HEK293T (cell line): ENCODE data around the gene FBXL19.

ENCODE experiments used
- ELF4 ChIP-seq: fragments of 450-650 bp; IDR thresholded peaks from 2 replicates; pipeline ENCODE4 v1.6.1; 2017; ENCODE audit warnings: antibody characterized with exemption
- LEF1 ChIP-seq: fragments of 450-650 bp; IDR thresholded peaks from 2 replicates; pipeline ENCODE4 v1.6.1; 2017; ENCODE audit warnings: mild to moderate bottlenecking, borderline replicate concordance
- SUZ12 ChIP-seq: fragments of 450-650 bp; IDR thresholded peaks from 2 replicates; pipeline ENCODE4 v1.6.1; 2016; ENCODE audit warnings: mild to moderate bottlenecking

DNA sequence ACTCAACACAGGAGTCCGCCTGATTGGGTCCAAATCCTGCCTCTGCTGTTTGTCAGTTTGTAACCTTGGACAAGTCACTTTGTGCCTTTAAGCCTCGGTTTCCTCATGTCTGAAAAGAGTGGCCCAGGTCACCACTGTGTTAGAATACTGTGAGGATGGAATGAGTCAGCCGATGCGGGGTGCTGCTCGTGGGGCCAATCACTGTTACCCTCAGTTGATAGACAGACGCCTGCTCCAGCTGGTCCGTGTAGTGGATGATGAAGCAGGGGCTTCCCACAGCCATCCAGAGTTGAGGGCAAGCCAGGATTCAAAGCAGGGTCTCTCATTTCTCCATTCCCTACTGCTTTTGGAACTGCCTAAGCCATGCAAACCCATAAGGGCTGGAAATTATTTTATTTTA is 5.8 kb downstream of the FBXL19 start:
- TF ChIP-seq ELF4, result no peak
- no peak for TF ChIP-seq LEF1
- no peak for TF ChIP-seq SUZ12
